ENCODE results near the gene SLC8B1. TPM values are rescaled to one million over a fixed set of nuclear protein-coding genes. Genes with fewer than 3 reads are reported as not detected.

The SLC8B1 gene
- polyA plus RNA-seq, 3 donors: 21.6 to 46.0 (median 32.4) TPM

- WGBS (ENCODE audit: insufficient coverage): 96% methylated on average over 9 of the region's 12 CpGs
- peaks cover 77 to 91% of the 10 kb centered on the region in 2 donors for H3K36me3 ChIP-seq (replicated peaks in 1 of 2; ENCODE audit: control insufficient read depth in 1 of 2, insufficient read depth in 2 of 2, low read length in 2 of 2)
- Mint-ChIP-seq H3K36me3 (peaks cover 77 to 94% of the 10 kb centered on the region in 2 donors), H3K27ac (peak overlapping the region in 3 of 7 donors; percentile 38 to 43 (median 41)), H3K4me1 (peaks cover 16% of the 10 kb centered on the region), H3K9me3 (peaks cover 0 to 1% (median 0%) of the 10 kb centered on the region in 7 donors), H3K4me3 (no peak overlapping the region), H3K27me3 (ENCODE audit: low read depth in 3 of 3) (peaks cover 0 to 3% (median 0%) of the 10 kb centered on the region in 3 donors)
- no peaks in the 10 kb centered on the region for H3K27me3 ChIP-seq (ENCODE audit: control insufficient read depth in 2 of 2, insufficient read depth in 2 of 2, low read length in 2 of 2)
- peak overlapping the region in 1 of 2 donors; percentile 31 for H3K27ac ChIP-seq (ENCODE audit: low read depth in 1 of 2, low read length in 2 of 2)
- H4K20me1 ChIP-seq (ENCODE audit: insufficient read depth, low read length): no peaks in the 10 kb centered on the region
- H2AFZ ChIP-seq (ENCODE audit: insufficient read depth, low read depth, low read length, poor library complexity, severe bottlenecking): no peak overlapping the region
- H3K9ac ChIP-seq (ENCODE audit: insufficient read depth, low read length, poor library complexity, severe bottlenecking): no peak overlapping the region
- no peaks in the 10 kb centered on the region for H3K9me3 ChIP-seq (replicated peaks in 1 of 2; ENCODE audit: control insufficient read depth in 1 of 2, insufficient read depth in 1 of 2, low read length in 2 of 2)
- H3K4me2 ChIP-seq (replicated peaks; ENCODE audit: extremely low read depth, low read length, poor library complexity, severe bottlenecking): no peak overlapping the region
- no peak overlapping the region for H3K4me3 ChIP-seq (replicated peaks in 1 of 3; ENCODE audit: low read depth in 2 of 3, low read length in 3 of 3)
- no peaks in the 10 kb centered on the region for H3K79me2 ChIP-seq (ENCODE audit: insufficient read depth, low read length)
- intact Hi-C loops (cut with micrococcal nuclease): no loop called here
- no peak for DNase-seq
- peaks cover 17% of the 10 kb centered on the region in 2 donors for H3K4me1 ChIP-seq (ENCODE audit: control insufficient read depth in 1 of 2, insufficient read depth in 2 of 2, low read length in 2 of 2)
- no peak for TF ChIP-seq CTCF (IDR thresholded peaks at IDR 0.05)
Measured at GRCh38 chr12:113269257-113269943, 65.5 kb downstream of the SLC8B1 start.

- H3K27ac Mint-ChIP-seq: peak overlapping the region in 2 of 7 donors; percentile 20 to 21
- no peak overlapping the region for H3K4me2 ChIP-seq (replicated peaks; ENCODE audit: extremely low read depth, low read length, poor library complexity, severe bottlenecking)
- no peaks in the 10 kb centered on the region for H3K79me2 ChIP-seq (ENCODE audit: insufficient read depth, low read length)
- H3K36me3 ChIP-seq (replicated peaks in 1 of 2; ENCODE audit: control insufficient read depth in 1 of 2, insufficient read depth in 2 of 2, low read length in 2 of 2): peaks cover 75 to 91% of the 10 kb centered on the region in 2 donors
- no peak overlapping the region for H2AFZ ChIP-seq (ENCODE audit: insufficient read depth, low read depth, low read length, poor library complexity, severe bottlenecking)
- no peak overlapping the region for H3K4me3 ChIP-seq (replicated peaks in 1 of 3; ENCODE audit: low read depth in 2 of 3, low read length in 3 of 3)
- H3K9me3 ChIP-seq (replicated peaks in 1 of 2; ENCODE audit: control insufficient read depth in 1 of 2, insufficient read depth in 1 of 2, low read length in 2 of 2): no peaks in the 10 kb centered on the region
- peaks cover 16% of the 10 kb centered on the region for H3K4me1 Mint-ChIP-seq
- H3K36me3 Mint-ChIP-seq: peaks cover 76 to 94% of the 10 kb centered on the region in 2 donors
- H3K9me3 Mint-ChIP-seq: peaks cover 0 to 1% (median 0%) of the 10 kb centered on the region in 7 donors
- peaks cover 17% of the 10 kb centered on the region in 2 donors for H3K4me1 ChIP-seq (ENCODE audit: control insufficient read depth in 1 of 2, insufficient read depth in 2 of 2, low read length in 2 of 2)
- no peak for TF ChIP-seq CTCF (IDR thresholded peaks at IDR 0.05)
- no peak overlapping the region for H3K4me3 Mint-ChIP-seq
- H3K9ac ChIP-seq (ENCODE audit: insufficient read depth, low read length, poor library complexity, severe bottlenecking): no peak overlapping the region
- no peak overlapping the region for H3K27ac ChIP-seq (ENCODE audit: low read depth in 1 of 2, low read length in 2 of 2)
- H3K27me3 Mint-ChIP-seq (ENCODE audit: low read depth in 3 of 3): peaks cover 0 to 3% (median 0%) of the 10 kb centered on the region in 3 donors
- intact Hi-C loops (cut with micrococcal nuclease): no loop called here
- H4K20me1 ChIP-seq (ENCODE audit: insufficient read depth, low read length): no peaks in the 10 kb centered on the region
- 96% methylated on average over 19 of the region's 19 CpGs for WGBS (ENCODE audit: insufficient coverage)
- H3K27me3 ChIP-seq (ENCODE audit: control insufficient read depth in 2 of 2, insufficient read depth in 2 of 2, low read length in 2 of 2): no peaks in the 10 kb centered on the region
- DNase-seq: no peak
Measured at GRCh38 chr12:113268621-113269020, 66.3 kb downstream of the SLC8B1 start.
